IPS-11a (cell line): Measurements from ENCODE around the gene RAX.

Experiments used
- H3K4me3 ChIP-seq: one replicate; pipeline ENCODE4 v1.5.1; 2013; ENCODE audit warnings: low read depth, low read length, control low read depth

The RAX gene

DNA sequence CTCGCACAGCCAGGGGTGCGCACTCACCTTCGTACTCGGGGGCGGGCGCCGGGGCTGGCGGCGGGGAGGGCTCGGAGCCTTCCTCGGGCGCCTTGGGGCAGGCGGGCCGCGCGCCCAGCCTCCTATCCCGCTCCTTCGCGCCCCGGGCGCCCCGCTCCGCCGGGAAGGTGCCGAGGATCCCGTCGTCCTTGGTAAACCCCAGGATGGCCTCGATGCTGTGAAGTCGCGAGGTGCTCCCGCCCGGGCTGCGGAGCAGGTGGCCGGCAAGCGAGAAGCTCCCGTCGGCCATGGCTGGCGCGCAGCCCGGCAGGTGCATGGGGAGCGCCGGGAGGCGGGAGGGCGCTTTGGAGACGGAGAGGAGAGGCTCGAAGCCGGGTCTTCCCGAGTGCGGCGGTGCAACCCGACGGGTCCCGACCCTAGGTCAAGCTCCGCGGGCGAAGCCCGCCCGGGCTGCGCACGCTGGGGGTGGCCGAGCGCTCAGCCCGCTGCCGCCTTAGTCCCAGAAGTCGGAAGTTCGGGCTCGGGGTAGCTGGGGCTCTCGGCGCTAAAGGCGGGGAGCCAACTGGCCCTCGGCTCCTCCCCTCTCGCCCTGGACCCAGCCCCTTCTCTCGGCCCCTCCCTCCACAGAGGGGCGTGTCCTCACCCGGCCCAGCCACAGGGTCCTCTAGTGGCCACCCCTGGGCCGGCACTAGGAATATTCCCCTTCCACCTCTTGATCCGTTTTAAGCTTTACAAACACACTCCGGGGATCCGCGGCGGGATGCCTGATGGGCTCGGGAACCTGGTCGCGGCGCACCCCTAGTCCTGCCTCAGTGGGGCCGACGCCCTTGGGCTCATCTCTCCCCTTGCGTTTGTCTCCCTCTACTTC, at the start of gene RAX:
RAX (minus strand) TSS at position 564 of the 868 bp plus-strand sequence; CDS start at position 316, 248 bp downstream.
- H3K4me3 ChIP-seq: peak within 1 kb of the TSS; percentile 39

- no peak within 1 kb of the TSS for H3K4me3 ChIP-seq
These were observed 45.3 kb upstream of the RAX start, which contains the start of gene CPLX4 for GRCh38 chr18:59318460-59319050. Gene CPLX4 (minus strand): TSS chr18:59318649. CDS start chr18:59318462, 187 bp downstream.

- no peak overlapping the region for H3K4me3 ChIP-seq
These were observed 38.4 kb upstream of the RAX start for GRCh38 chr18:59311631-59312030.

- no peak overlapping the region for H3K4me3 ChIP-seq
These were observed 35.6 kb upstream of the RAX start for GRCh38 chr18:59308938-59309260.

DNA sequence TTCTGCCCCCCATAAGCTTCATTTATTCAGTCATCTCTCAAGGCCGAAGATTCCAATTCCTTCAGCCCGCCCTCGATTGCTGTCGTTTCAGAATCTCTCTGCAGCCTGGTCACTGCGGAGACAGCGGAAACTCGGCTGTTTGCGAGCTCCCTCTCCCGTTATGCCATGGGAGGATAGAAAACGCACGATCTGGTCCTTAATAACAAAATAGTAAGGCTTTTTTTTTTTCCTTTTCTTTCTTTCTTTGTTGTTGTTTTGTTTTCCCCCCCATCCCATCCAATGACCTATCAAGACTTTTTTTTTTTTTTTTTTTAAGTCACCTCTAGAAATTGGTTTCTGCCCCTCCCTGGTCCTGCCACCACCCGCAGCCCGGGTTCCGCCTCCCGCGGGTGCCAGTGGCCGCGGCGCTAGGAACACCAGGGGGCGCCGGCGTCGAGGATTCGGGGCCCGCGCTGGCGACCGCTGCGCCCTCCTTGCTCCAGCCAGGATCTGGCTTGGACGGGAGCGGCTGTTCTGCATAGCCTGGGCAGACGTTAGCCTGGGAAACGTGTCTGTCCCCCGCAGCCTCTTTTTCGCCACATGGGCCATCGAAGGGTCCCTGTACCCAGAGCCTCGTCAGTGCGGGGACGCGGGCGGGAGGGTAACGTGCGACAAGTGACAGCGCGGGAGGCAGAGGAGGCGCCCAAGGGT, 35.1 kb upstream of the RAX start:
- no peak overlapping the region for H3K4me3 ChIP-seq

GRCh38 chr18:59306640-59307039, 33.4 kb upstream of the RAX start:
- no peak overlapping the region for H3K4me3 ChIP-seq

DNA sequence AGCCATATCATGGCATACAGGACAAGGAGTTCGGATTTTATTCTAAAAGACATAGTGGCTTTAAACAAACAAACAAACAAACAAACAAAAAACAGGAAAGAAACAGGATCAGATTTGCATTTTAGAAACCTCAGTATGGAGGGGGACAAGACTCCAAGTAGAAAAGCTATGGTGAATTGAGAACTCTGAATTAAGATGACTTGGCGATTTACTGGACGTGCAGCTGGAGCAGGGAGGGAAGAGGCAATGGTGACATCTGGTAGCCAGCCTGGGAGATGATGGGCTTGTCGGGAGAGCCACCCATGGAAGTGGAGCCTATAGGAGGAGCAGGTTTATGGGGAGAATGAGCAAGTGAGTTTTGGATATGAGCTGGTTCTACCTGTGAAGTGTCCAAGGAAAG, 32.0 kb upstream of the RAX start:
- no peak overlapping the region for H3K4me3 ChIP-seq

- H3K4me3 ChIP-seq: no peak overlapping the region
These were observed 30.5 kb upstream of the RAX start for GRCh38 chr18:59303656-59304195.

GRCh38 chr18:59303006-59303405, 29.8 kb upstream of the RAX start:
- H3K4me3 ChIP-seq: no peak overlapping the region

DNA sequence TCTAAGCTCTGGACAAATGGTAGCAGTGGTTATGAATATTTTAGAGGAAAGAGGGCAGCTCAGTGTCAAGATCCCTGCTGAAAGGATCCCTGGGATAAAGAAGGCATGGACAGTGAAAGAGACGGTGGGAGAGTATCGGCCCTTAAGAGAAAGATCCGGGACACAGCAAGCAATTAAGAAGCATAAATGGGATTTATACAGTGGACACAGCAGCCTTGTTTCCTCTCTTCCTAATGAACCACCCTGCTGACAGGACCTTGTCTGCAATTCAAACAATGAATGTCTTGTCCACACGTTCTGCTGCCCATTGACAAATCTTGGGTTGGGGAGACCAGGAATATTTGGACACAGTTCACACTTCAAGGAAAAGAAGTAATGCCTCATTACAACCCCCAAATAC, 28.7 kb upstream of the RAX start:
- no peak overlapping the region for H3K4me3 ChIP-seq

GRCh38 chr18:59300676-59301285, 27.5 kb upstream of the RAX start:
- no peak overlapping the region for H3K4me3 ChIP-seq

- no peak overlapping the region for H3K4me3 ChIP-seq
These were observed 25.6 kb upstream of the RAX start for GRCh38 chr18:59298871-59299270.

DNA sequence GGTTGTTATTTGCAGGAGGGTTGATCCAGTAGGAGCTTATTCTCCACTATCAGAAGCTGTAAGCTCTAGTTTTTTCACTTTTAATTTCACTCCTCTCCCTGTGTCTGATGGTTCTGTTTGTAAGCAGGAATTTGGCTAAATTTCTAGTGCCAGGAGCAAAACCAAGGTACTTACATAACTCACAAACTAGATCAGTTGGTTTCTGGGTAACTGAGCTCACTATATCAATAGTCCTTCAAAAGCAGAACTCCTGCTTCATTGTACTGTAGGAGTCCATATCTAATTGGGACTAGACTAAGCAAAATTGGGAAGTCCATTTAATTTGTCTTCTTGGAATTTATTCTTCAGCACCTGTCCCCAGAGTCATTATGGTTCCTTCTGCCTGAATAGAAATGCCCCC, 20.1 kb upstream of the RAX start:
- H3K4me3 ChIP-seq: no peak overlapping the region

DNA sequence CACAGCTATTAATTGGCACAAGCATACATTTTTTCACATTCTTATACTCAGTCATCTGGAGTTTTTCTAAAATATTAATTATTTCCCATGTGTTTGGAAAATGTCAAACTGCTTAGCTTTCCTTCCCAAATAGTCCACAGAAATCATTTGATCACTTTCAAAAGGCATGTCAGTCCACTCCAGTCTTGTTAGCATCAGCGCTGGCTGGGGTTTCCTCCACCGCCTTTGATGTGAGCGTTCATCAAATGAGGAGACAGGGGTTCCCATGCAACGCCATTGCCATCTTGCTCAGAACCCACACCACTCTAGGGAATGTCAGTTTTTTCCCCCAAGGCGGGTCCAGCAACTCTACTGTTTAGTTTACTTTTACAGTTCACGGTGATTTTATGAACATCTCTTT, 13.1 kb upstream of the RAX start:
- H3K4me3 ChIP-seq: no peak overlapping the region

GRCh38 chr18:59282341-59282740, 9.1 kb upstream of the RAX start:
- no peak overlapping the region for H3K4me3 ChIP-seq

DNA sequence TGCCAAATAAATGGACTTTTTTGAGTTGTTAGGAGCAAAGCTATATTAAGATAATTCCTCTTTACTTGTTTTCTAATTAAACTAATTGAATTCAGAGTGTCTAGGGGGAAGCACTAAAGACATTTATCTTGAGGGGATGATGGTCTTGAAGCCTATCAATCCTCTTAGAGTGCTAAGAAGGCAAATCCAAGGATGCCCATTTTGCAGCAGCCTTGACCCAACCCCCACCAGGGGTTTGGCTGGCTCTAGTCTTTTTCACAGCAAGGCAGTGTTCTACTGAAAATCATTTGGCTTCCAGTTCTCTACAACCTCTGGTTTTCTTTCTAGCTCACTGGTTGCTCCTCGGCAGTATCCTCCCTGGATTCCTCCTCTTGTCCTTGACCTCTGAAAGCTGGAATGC, 6.5 kb upstream of the RAX start:
- H3K4me3 ChIP-seq: no peak overlapping the region

- H3K4me3 ChIP-seq: no peak overlapping the region
These were observed 5.9 kb upstream of the RAX start for GRCh38 chr18:59279193-59279592.

DNA sequence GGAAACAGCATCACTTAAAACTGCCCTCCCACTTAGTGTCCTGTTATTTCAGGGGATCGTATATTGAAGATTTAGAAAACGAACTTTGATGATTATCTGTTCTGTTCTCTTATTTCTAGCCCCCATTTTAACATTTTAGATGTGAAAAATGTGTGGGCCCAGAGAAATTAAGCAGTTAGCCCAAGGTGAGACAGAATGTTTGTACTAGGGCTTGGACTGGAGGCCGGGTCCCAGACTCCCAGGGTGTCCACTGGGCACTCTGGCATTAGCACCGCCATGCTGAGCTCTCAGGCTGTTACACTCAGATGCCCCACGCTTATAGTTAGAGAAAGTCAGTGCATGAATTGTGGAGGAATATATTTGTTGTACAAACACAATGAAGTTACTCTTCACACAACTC, 5.5 kb upstream of the RAX start:
- H3K4me3 ChIP-seq: no peak overlapping the region

GRCh38 chr18:59276047-59276446, 2.8 kb upstream of the RAX start:
- H3K4me3 ChIP-seq: no peak overlapping the region

DNA sequence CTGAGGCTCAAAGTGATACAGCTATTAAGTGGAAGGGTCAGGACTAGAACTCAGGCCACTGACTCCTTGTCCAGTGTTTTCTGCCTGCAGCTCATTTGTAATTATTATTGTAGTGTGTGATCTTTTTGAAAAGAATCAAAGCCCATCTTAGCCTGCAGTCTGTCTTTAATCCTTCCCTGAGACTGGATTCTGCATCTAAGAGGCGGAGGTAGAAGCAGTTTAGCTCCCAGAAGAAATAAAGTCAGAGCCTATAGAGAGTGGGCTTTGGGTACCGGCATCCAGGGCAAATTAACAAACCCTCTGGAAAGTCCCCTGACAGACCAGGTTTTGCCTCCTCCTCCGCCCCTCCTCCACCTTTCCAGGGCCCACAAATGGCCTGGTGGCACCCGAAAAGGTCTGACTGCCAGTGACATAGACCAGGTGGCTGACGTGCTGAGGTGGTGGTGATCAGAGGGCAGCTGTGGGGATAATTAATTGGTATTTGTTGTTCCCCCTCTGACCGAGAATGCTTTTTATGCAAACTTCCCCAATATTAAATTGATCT, 2.2 kb upstream of the RAX start:
- H3K4me3 ChIP-seq: no peak overlapping the region

DNA sequence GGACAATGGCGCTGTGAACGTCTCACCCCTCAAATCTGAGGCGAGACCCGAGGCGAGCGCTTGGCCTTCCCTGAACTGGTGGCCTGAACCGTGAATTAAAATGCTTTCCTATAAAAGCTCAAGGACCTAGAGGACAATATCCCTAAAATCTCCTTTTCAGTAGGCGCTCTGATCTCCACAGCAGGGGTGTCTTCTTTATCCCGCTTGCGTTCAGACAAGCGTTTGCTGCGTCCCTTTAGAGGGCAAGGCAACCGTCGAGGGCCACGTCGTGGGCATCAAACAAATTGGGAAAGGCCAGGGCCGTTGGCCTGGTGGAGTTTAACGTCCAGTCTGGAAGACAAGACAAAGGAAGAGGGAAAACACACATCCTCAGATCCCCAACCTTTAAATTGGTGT, 1.3 kb upstream of the RAX start:
- H3K4me3 ChIP-seq: peak overlapping the region; percentile 39
